C4-2B (cell line): Measurements from ENCODE around the gene GADL1.

Source experiments
- H3K27ac ChIP-seq: fragments of 450-650 bp; 2 replicates; pipeline ENCODE4 v1.5.1; 2017
- ZFX ChIP-seq: fragments of 450-650 bp; IDR thresholded peaks from 2 replicates; pipeline ENCODE4 v1.6.1; 2017
- TF ChIP-seq, protein P1 (sequence below): fragments of 450-650 bp; conservative IDR thresholded peaks from 2 replicates; pipeline ENCODE4 v1.5.1; 2017; ENCODE audit warnings: mild to moderate bottlenecking

GADL1 gene

DNA sequence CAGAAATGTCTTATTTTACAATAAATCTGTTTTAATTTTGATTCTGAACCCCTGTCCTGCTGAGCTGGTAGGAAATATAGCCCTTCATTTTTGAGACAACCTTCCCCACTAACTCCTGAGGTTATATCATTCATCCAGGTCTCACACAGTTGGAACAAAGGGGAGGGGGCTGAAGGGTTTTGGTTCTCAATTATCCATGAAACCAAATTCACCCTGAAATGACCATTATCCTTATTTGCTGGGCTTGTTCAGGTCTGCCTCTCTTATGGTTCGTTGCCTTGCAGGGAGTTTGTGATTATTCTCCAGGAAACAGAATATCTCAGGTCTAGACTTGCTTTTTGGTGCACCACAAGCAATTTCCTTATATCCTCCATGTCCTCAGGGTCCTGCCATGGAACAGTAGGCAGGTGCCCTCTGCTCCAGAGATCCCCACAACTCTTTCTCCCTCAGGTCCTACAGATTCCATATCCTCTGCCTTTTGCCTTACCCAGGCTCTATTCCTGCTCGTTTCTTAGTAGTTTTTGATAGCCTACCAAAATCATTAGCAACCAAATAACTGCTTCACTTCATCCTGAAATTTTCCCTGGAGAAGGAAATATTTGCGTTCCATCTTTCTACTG lies 193.6 kb downstream of the GADL1 start:
- no peak overlapping the region for H3K27ac ChIP-seq
- TF ChIP-seq, protein P1, sequence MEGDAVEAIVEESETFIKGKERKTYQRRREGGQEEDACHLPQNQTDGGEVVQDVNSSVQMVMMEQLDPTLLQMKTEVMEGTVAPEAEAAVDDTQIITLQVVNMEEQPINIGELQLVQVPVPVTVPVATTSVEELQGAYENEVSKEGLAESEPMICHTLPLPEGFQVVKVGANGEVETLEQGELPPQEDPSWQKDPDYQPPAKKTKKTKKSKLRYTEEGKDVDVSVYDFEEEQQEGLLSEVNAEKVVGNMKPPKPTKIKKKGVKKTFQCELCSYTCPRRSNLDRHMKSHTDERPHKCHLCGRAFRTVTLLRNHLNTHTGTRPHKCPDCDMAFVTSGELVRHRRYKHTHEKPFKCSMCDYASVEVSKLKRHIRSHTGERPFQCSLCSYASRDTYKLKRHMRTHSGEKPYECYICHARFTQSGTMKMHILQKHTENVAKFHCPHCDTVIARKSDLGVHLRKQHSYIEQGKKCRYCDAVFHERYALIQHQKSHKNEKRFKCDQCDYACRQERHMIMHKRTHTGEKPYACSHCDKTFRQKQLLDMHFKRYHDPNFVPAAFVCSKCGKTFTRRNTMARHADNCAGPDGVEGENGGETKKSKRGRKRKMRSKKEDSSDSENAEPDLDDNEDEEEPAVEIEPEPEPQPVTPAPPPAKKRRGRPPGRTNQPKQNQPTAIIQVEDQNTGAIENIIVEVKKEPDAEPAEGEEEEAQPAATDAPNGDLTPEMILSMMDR, result no peak
- no peak for TF ChIP-seq ZFX

DNA sequence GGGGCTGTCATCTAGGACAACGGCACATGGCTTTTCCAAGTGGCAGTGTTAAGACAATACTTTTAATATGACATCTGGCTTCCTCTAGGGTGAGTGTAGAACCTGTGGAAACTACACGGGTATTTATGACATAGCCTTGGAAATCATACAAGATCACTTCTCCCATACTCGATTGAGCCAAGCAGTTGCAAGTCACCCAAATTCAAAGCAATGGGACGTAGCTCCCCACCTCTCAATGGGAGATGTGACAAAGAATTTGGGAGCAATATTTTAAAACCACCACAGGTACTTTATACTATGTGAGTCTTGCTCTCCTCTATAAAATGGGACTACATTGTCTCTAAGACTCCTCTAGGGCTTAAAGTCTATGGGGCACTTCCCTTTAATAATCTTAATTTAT lies 194.5 kb downstream of the GADL1 start:
- TF ChIP-seq ZFX, result no peak
- TF ChIP-seq, protein P1, result no peak
- H3K27ac ChIP-seq, result no peak overlapping the region

DNA sequence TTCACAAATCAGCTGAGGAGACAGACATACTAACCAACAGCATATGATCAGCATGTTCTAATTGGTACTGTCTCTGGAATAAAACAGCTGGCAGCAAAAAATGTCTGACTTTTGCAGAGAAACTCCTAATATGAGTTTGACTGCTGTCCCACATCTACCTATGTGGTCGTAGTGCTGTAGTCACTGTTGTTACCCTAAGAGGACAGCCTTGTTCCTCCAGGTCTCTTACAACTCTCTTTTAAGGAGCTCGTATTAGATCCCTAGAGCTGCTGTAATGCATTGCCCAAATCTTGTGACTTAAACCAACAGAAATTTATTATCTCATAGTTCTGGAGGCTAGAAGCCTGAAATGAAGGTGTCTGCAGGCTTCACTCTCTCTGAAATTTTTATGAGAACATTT lies 195.9 kb downstream of the GADL1 start:
- no peak overlapping the region for H3K27ac ChIP-seq
- TF ChIP-seq, protein P1, result no peak
- TF ChIP-seq ZFX, result no peak

DNA sequence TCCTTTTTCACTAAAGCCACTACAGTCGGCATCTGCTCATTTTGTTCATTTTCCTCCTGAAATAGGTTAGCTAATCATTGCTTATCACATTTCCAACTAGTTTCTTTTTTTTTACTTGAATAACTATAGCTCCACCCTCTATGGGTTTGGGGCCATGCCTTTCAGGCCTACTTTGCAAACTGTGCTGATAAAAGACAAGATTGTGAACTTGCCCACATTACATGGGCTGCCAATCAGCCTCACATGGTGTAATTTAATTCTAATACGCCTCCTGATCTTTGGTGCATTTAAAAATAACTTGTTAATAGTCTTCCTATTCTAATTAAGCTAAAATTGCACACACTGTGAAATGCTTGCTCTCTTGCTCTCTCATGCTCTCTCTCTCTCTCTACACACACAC lies 197.6 kb downstream of the GADL1 start:
- TF ChIP-seq, protein P1, result no peak
- TF ChIP-seq ZFX, result no peak
- no peak overlapping the region for H3K27ac ChIP-seq

DNA sequence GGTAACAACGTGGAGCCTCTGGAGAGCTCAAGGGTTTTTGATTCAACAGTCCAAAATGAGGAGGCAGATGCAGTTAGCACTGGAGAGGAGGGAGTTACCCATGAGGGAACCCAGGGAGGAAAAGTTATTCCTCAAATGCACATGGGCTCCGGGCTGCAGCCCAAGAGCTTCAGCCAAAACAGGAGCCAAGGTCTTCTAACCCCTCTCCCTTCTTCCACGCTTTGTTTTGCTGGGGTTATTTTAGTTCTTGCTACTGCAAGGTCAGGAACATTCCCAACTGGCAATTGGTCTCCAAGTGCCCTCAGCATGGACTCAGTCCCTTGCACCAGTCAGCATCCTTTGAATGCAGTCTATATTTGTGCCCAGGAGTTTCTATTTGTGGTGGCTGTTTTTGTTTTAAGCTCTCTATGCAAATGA lies 198.1 kb downstream of the GADL1 start:
- H3K27ac ChIP-seq, result no peak overlapping the region
- TF ChIP-seq, protein P1, result no peak

DNA sequence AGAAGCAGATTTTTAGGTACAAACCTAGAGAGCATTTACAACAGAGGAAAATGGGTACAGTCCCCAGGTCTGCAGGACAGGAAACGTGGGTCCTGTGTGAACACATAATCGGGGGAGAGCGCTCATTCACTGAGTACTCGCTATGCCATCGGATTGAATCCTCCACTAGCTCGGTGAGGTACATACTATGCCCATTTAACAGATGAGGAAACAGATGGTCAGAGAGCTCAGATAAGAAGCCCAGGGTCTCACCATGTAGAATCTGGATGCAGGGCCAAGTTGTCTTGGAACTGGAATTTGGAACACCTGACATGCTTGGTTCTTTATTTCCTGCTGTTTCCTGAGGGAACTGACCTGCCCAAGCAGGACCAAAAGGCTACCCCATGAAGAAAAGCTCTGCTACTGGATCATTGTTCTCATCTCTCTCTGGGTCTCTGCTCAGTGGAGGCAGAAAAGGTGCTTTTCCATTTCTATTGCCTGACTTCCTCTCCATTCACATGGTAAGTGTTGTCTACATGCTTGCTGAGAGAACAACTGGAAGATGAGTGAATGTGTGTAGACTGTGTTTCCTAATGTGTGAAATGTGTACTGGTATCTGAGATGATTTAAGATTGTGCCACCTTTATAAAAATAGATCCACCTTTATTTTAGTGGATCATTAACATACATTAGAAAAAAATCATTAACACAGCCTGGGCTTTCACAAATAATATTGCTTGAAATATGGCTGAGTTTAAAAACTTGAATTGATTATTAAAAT lies 199.0 kb downstream of the GADL1 start:
- no peak for TF ChIP-seq ZFX
- TF ChIP-seq, protein P1, result no peak
- no peak overlapping the region for H3K27ac ChIP-seq

DNA sequence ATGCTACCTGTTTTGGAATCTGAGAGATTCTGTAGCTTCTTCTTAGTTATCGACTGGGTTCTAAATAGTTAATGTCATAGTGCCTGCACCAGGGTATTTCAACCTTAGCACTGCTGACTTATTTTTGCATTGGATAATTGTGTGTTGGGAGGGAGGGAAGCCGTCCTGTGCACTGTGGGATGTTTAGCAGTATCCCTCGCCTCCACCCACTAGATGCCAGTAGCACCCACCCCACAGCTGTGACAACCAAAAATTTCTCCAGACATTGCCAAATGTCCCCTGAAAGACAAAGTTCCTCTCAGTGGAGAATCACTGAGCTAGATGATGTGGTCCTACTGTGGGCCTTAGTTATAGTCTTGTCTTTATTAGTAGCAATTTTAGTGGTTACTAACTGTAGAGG lies 199.8 kb downstream of the GADL1 start:
- no peak overlapping the region for H3K27ac ChIP-seq
- TF ChIP-seq, protein P1, result no peak
- TF ChIP-seq ZFX, result no peak
